Esophagus muscularis mucosa (tissue), 4 donors: Measurements from ENCODE around the gene GLA. TPM values are rescaled to one million over a fixed set of nuclear protein-coding genes. Genes with fewer than 3 reads are reported as not detected.
A peak's percentile ranks its signal among the peaks of the same experiment; 100 is the strongest.

Source experiments
- DNase-seq: peaks from one replicate; pipeline ENCODE4 v3.0.0-alpha.2; 2017; ENCODE audit errors: extremely low spot score
- H3K27ac ChIP-seq, 4 donors: fragments of 200-600 bp; sonication (generic); replicated peaks in 1 of 4; 1 replicate in 3 of 4; 2 replicates in 1 of 4; pipeline ENCODE4 v1.5.1; 2016 to 2019; ENCODE audit warnings: mild to moderate bottlenecking in 1 of 4
- H3K27me3 ChIP-seq, 4 donors: fragments of 200-600 bp; sonication (generic); one replicate each; pipeline versions ENCODE4 v1.5.1 to v1.6.0; 2016 to 2019
- H3K36me3 ChIP-seq, 4 donors: fragments of 200-600 bp; sonication (generic); one replicate each; pipeline ENCODE4 v1.5.1; 2016 to 2019
- H3K4me1 ChIP-seq, 4 donors: fragments of 200-600 bp; sonication (generic); one replicate each; pipeline ENCODE4 v1.5.1; 2016 to 2019
- H3K4me3 ChIP-seq, 4 donors: fragments of 200-600 bp; sonication (generic); 1 replicate in 2 of 4; 2 replicates in 2 of 4; pipeline ENCODE4 v1.5.1; 2016 to 2019; ENCODE audit warnings: mild to moderate bottlenecking in 4 of 4, moderate library complexity in 1 of 4
- H3K9me3 ChIP-seq, 4 donors: fragments of 200-600 bp; sonication (generic); 1 replicate in 3 of 4; 2 replicates in 1 of 4; pipeline ENCODE4 v1.5.1; 2016 to 2019
- EP300 ChIP-seq: sonication (generic); formaldehyde crosslinking; IDR thresholded peaks from one replicate; pipeline ENCODE4 v1.6.1; 2017; ENCODE audit warnings: antibody characterized with exemption
- POLR2A ChIP-seq: fragments of 450-650 bp; IDR thresholded peaks from one replicate; pipeline ENCODE4 v1.6.1; 2017; ENCODE audit warnings: antibody characterized with exemption, moderate library complexity, mild to moderate bottlenecking, low read depth
- POLR2AphosphoS5 ChIP-seq, 2 donors: sonication (generic); formaldehyde crosslinking; IDR thresholded peaks; one replicate each; pipeline ENCODE4 v1.6.1; 2017; ENCODE audit warnings: antibody characterized with exemption in 2 of 2
- WGBS: methylation state at CpG from one replicate; pipeline ENCODE4 v1.1.5; 2018; 5-methylcytosine and 5-hydroxymethylcytosine counted together
- intact Hi-C: fragments of 100-400 bp; cut with DNase I; formaldehyde crosslinking; loops from one replicate; pipeline ENCODE4 v1.15.1; 2023
- total RNA-seq, 4 donors: library from RNA; depleted of rRNA; stranded (reverse); fragments of >200 nt; gene quantifications; one replicate each; pipeline versions ENCODE4 v1.1.0 to v1.2.1, GENCODE V29; 2016
- TF ChIP-seq, protein P1 (sequence below), 3 experiments: fragments of 200-600 bp in 2 of 3; fragments of 450-650 bp in 1 of 3; sonication (generic) in 2 of 3; IDR thresholded peaks; one replicate each; pipeline ENCODE4 v1.5.1; 2017 to 2019; ENCODE audit warnings: antibody characterized with exemption in 3 of 3, mild to moderate bottlenecking in 2 of 3, moderate library complexity in 1 of 3

Gene GLA
- total RNA-seq, 4 donors from 2014 or later: 8.7 to 17.7 (median 15.9) TPM

DNA sequence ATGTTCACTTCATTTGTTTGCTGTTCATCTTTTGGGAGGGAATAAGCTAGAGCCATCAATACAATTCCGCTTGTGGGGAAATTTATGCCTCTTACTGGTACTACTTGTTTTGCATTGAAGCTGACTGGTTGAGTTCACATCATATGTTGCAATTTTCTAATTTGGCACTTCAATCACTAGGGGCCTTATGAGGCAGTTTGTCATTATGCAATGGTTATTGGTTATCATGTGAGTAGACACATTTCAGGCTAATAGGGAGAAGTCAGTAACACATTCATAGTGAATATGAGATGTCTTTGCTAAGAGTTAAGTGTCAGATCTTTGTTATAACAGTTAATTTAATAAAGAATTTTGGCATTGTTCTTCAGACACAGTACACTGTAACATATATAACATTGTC is 11.9 kb downstream of the GLA start:
- Histone ChIP-seq H3K27ac (no peak overlapping the region), H3K27me3 (no peaks in the 10 kb centered on the region), H3K4me3 (no peak overlapping the region), H3K36me3 (peaks cover 0 to 29% (median 4%) of the 10 kb centered on the region in 4 donors), H3K4me1 (peaks cover 0 to 11% (median 7%) of the 10 kb centered on the region in 4 donors), H3K9me3 (no peaks in the 10 kb centered on the region)
- no peak for TF ChIP-seq EP300
- no peak for TF ChIP-seq POLR2AphosphoS5 (IDR thresholded peaks at IDR 0.05)
- TF ChIP-seq, protein P1, sequence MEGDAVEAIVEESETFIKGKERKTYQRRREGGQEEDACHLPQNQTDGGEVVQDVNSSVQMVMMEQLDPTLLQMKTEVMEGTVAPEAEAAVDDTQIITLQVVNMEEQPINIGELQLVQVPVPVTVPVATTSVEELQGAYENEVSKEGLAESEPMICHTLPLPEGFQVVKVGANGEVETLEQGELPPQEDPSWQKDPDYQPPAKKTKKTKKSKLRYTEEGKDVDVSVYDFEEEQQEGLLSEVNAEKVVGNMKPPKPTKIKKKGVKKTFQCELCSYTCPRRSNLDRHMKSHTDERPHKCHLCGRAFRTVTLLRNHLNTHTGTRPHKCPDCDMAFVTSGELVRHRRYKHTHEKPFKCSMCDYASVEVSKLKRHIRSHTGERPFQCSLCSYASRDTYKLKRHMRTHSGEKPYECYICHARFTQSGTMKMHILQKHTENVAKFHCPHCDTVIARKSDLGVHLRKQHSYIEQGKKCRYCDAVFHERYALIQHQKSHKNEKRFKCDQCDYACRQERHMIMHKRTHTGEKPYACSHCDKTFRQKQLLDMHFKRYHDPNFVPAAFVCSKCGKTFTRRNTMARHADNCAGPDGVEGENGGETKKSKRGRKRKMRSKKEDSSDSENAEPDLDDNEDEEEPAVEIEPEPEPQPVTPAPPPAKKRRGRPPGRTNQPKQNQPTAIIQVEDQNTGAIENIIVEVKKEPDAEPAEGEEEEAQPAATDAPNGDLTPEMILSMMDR (IDR thresholded peaks at IDR 0.05): no peak
- TF ChIP-seq POLR2A: no peak
- WGBS: 86% methylated on average over 1 of the region's 1 CpG
- intact Hi-C loops: no loop called here
- no peak for DNase-seq

DNA sequence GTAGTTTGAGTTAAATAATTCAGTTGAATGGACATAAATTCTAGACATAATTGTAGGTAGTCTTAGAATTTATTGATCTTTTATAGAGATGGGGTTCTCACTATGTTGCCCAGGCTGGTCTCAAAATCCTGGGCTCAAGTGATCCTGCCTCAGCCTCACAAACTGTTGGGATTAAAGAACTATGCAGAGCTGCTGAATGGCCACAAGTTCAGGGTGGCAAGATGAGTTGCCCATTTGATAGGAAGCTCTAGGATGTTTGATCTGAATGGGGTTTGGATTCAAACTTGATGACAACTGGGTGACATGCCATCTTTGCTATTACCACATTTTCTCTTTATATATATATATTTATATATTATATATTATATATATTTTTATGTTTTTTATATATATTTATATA is 13.4 kb downstream of the GLA start:
- TF ChIP-seq POLR2A (no peak), POLR2AphosphoS5 (IDR thresholded peaks at IDR 0.05) (no peak), EP300 (no peak)
- TF ChIP-seq, protein P1 (IDR thresholded peaks at IDR 0.05): no peak
- peaks cover 0 to 11% (median 7%) of the 10 kb centered on the region in 4 donors for H3K4me1 ChIP-seq
- H3K9me3 ChIP-seq: no peaks in the 10 kb centered on the region
- H3K4me3 ChIP-seq: no peak overlapping the region
- no peak for DNase-seq
- intact Hi-C loops: no loop called here
- no peak overlapping the region for H3K27ac ChIP-seq
- H3K36me3 ChIP-seq: peaks cover 0 to 17% (median 0%) of the 10 kb centered on the region in 4 donors
- no peaks in the 10 kb centered on the region for H3K27me3 ChIP-seq

DNA sequence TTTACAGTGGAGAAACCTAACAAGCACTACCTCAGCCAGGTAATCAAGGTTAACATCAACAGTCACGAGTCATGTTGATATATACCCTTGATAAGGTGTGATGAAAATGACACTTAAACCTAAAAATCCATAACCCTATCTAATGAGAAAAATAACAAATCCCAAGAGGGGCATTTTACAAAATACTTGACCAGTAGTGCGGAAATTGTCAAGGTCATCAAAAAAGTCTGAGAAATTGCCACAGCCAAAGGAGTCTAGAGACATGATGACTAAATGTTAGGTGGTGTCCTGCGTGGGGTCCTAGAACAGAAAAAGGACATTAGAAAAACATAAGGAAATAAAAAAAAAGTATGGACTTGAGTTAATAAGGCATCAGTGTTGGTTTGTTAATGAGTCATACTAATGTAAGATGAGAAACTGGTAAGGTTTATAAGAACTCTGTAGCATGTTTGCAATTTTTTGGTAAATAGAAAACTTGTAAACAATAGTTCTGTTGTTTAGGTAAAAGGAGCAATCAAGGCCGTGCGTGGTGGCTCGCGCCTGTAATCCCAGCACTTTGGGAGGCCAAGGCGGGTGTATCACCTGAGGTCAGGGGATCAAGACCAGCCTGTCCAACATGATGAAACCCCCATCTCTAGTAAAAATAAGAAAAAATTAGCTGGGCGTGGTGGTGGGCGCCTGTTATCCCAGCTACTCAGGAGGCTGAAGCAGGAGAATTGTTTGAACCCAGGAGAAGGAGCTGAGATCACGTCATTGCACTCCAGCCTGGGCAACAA is 14.0 kb downstream of the GLA start:
- peaks cover 0 to 17% (median 0%) of the 10 kb centered on the region in 4 donors for H3K36me3 ChIP-seq
- 86% methylated on average over 11 of the region's 11 CpGs for WGBS
- intact Hi-C loops: no loop called here

DNA sequence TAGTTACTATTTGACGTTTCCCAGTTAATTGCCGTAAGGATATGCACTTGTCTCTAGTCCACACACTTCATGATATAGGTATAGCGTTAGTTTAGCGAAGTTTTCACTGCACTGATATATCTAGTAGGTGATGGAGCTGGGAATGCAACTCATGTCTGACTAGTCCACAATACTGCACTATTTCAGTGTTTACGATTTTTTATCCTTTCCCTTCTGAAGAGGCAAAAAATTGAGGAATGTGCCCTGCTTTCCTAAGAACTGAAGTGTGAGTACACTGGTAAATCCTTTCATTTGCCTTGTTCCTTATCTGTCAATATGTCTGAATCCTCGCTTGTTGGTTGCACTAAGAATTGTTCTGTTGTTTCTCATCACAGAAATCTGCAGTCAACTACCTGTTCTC is 15.9 kb downstream of the GLA start:
- intact Hi-C loops: no loop called here
- Histone ChIP-seq H3K36me3 (peaks cover 0 to 17% (median 0%) of the 10 kb centered on the region in 4 donors), H3K4me1 (peaks cover 0 to 11% (median 7%) of the 10 kb centered on the region in 4 donors), H3K27ac (peak overlapping the region; percentile 74 to 83 (median 76)), H3K27me3 (no peaks in the 10 kb centered on the region), H3K9me3 (no peaks in the 10 kb centered on the region), H3K4me3 (peak overlapping the region; percentile 52 to 66 (median 56))
- TF ChIP-seq EP300 (no peak), POLR2A (no peak), POLR2AphosphoS5 (IDR thresholded peaks at IDR 0.05) (no peak)
- TF ChIP-seq, protein P1 (IDR thresholded peaks at IDR 0.05): no peak
- 64% methylated on average over 6 of the region's 6 CpGs for WGBS
- no peak for DNase-seq

More for the DNA sequence above, 14.0 kb downstream of the GLA start:
- Histone ChIP-seq H3K27me3 (no peaks in the 10 kb centered on the region), H3K9me3 (no peaks in the 10 kb centered on the region), H3K4me1 (peaks cover 0 to 11% (median 7%) of the 10 kb centered on the region in 4 donors), H3K27ac (no peak overlapping the region), H3K4me3 (no peak overlapping the region)
- TF ChIP-seq POLR2A (no peak), EP300 (no peak), POLR2AphosphoS5 (IDR thresholded peaks at IDR 0.05) (no peak)
- TF ChIP-seq, protein P1 (IDR thresholded peaks at IDR 0.05): no peak
- DNase-seq: no peak
